Endodermal cell (in vitro differentiated cells): ENCODE data around the gene PLCD1. TPM values are rescaled to one million over a fixed set of nuclear protein-coding genes. Genes with fewer than 3 reads are reported as not detected.

Source experiments
- DNase-seq: peaks from one replicate; pipeline ENCODE4 v3.0.0-alpha.2; 2017
- H3K27ac ChIP-seq: 2 replicates; pipeline ENCODE4 v1.5.1; 2013; ENCODE audit warnings: mild to moderate bottlenecking, low read depth, low read length, moderate library complexity
- H3K27me3 ChIP-seq: 2 replicates; pipeline ENCODE4 v1.6.1; 2013; ENCODE audit warnings: mild to moderate bottlenecking, low read length, moderate library complexity; ENCODE audit not compliant: insufficient read depth, control insufficient read depth, poor library complexity, severe bottlenecking
- H3K36me3 ChIP-seq: 2 replicates; pipeline ENCODE4 v1.7.0; 2013; ENCODE audit warnings: mild to moderate bottlenecking, low read length, moderate library complexity; ENCODE audit not compliant: control insufficient read depth, insufficient read depth
- H3K4me1 ChIP-seq: one replicate; pipeline ENCODE4 v1.7.0; 2013; ENCODE audit warnings: low read length; ENCODE audit not compliant: control insufficient read depth, insufficient read depth
- H3K4me3 ChIP-seq: 2 replicates; pipeline ENCODE4 v1.5.1; 2013; ENCODE audit warnings: mild to moderate bottlenecking, low read length, moderate library complexity
- H3K9ac ChIP-seq: 2 replicates; pipeline ENCODE4 v1.6.1; 2013; ENCODE audit warnings: mild to moderate bottlenecking, low read length, moderate library complexity; ENCODE audit not compliant: poor library complexity, severe bottlenecking; ENCODE audit errors: extremely low read depth
- H3K9me3 ChIP-seq: 2 replicates; pipeline ENCODE4 v1.6.1; 2013; ENCODE audit warnings: mild to moderate bottlenecking, low read length, moderate library complexity; ENCODE audit not compliant: control insufficient read depth
- H3K27ac Mint-ChIP-seq: 2 replicates; pipeline ENCODE4 v1.8.0; 2020; ENCODE audit warnings: mixed read lengths
- H3K27me3 Mint-ChIP-seq: 2 replicates; pipeline ENCODE4 v1.8.0; 2021; ENCODE audit warnings: mild to moderate bottlenecking, mixed read lengths; ENCODE audit not compliant: insufficient read depth
- H3K36me3 Mint-ChIP-seq: 2 replicates; pipeline ENCODE4 v1.8.0; 2020; ENCODE audit warnings: low read depth, mixed read lengths
- H3K4me1 Mint-ChIP-seq: 2 replicates; pipeline ENCODE4 v1.8.0; 2020; ENCODE audit warnings: mixed read lengths
- H3K4me3 Mint-ChIP-seq: 2 replicates; pipeline ENCODE4 v1.8.0; 2020; ENCODE audit warnings: mild to moderate bottlenecking, moderate library complexity, mixed read lengths
- H3K9me3 Mint-ChIP-seq: 2 replicates; pipeline ENCODE4 v1.8.0; 2020; ENCODE audit warnings: mild to moderate bottlenecking, mixed read lengths
- CTCF ChIP-seq: fragments of 200-600 bp; sonication (generic); conservative IDR thresholded peaks from 2 replicates; pipeline ENCODE4 v1.5.0; 2021; ENCODE audit warnings: antibody characterized with exemption, mild to moderate bottlenecking
- WGBS, 2 experiments: methylation state at CpG; one replicate each; pipeline versions ENCODE4 v1.1.5 to v1.1.7; 2013; ENCODE audit warnings: missing lambda C conversion rate in 2 of 2, mixed read lengths in 1 of 2; ENCODE audit not compliant: insufficient coverage in 1 of 2, insufficient read length in 1 of 2; 5-methylcytosine and 5-hydroxymethylcytosine counted together
- total RNA-seq, 2 donors: library from RNA; stranded (reverse); fragmentation: NEBNext Ultra II Directional in 1 of 2; extraction: Animal tissue kit (Norgen Biotek cat#: 25700) in 1 of 2; gene quantifications; 2 replicates in 1 of 2; 3 replicates in 1 of 2; pipeline ENCODE4 v1.2.1, GENCODE V29; 2021

The PLCD1 gene
- total RNA-seq, 2 donors from 2014 or later: 54.3 to 66.6 TPM

- WGBS, 2 experiments: 4 to 7% methylated on average over 13 to 45 of the region's 45 CpGs
- Mint-ChIP-seq H3K27me3 (peaks cover 64% of the 10 kb centered on the region), H3K4me3 (peak overlapping the region; percentile 66), H3K36me3 (peaks cover 6% of the 10 kb centered on the region), H3K27ac (no peak overlapping the region), H3K9me3 (no peaks in the 10 kb centered on the region), H3K4me1 (peaks cover 8% of the 10 kb centered on the region)
- peaks cover 36% of the 10 kb centered on the region for H3K27me3 ChIP-seq
- no peak overlapping the region for H3K27ac ChIP-seq
- H3K9me3 ChIP-seq: no peaks in the 10 kb centered on the region
- H3K9ac ChIP-seq: no peak overlapping the region
- H3K36me3 ChIP-seq: no peaks in the 10 kb centered on the region
- H3K4me1 ChIP-seq: peaks cover 3% of the 10 kb centered on the region
- TF ChIP-seq CTCF: no peak
- peak overlapping the region; percentile 82 for H3K4me3 ChIP-seq
- DNase-seq: peak; percentile 76
Observed at GRCh38 chr3:38028621-38029361, 651 bp downstream of the PLCD1 start.

- H3K9me3 ChIP-seq: no peaks in the 10 kb centered on the region
- Mint-ChIP-seq H3K27ac (no peak overlapping the region), H3K27me3 (peaks cover 55% of the 10 kb centered on the region), H3K36me3 (peaks cover 6% of the 10 kb centered on the region), H3K4me3 (peak overlapping the region; percentile 66), H3K9me3 (no peaks in the 10 kb centered on the region), H3K4me1 (peaks cover 16% of the 10 kb centered on the region)
- peaks cover 8% of the 10 kb centered on the region for H3K4me1 ChIP-seq
- H3K4me3 ChIP-seq: peak overlapping the region; percentile 82
- TF ChIP-seq CTCF: no peak
- WGBS, 2 experiments: 96 to 100% methylated on average over 4 to 6 of the region's 6 CpGs
- H3K27ac ChIP-seq: no peak overlapping the region
- H3K9ac ChIP-seq: no peak overlapping the region
- DNase-seq: peak; percentile 49
- peaks cover 36% of the 10 kb centered on the region for H3K27me3 ChIP-seq
- H3K36me3 ChIP-seq: no peaks in the 10 kb centered on the region
Observed at GRCh38 chr3:38027466-38028465, 1.7 kb downstream of the PLCD1 start.

DNA sequence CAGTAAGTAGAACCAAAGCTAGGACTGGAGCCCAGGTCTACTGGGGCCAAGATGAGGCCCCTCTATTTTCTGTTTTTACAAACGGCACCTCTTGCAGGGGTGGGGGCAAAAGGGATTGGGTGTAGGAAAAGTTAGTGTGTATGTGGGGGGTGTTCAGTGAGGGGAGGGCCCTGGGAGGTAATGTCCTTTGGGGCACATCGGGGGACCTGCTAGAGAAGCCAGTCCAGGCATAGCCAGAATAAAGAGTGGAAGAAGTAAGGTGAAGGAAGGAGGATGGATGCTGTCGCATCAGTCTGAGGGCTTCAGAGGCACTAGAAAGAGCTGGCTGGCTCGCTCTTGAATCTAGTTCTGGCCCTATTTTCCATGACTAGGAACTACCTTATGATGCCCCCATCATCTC lies 2.6 kb downstream of the PLCD1 start:
- no peak overlapping the region for H3K4me3 Mint-ChIP-seq
- no peak overlapping the region for H3K27ac Mint-ChIP-seq
- Histone ChIP-seq H3K4me1 (peaks cover 17% of the 10 kb centered on the region), H3K36me3 (no peaks in the 10 kb centered on the region), H3K4me3 (peak overlapping the region; percentile 19), H3K27ac (no peak overlapping the region), H3K9me3 (no peaks in the 10 kb centered on the region), H3K9ac (no peak overlapping the region), H3K27me3 (peaks cover 29% of the 10 kb centered on the region)
- no peak for TF ChIP-seq CTCF
- peaks cover 6% of the 10 kb centered on the region for H3K36me3 Mint-ChIP-seq
- DNase-seq: no peak
- H3K9me3 Mint-ChIP-seq: no peaks in the 10 kb centered on the region
- peaks cover 46% of the 10 kb centered on the region for H3K27me3 Mint-ChIP-seq
- peaks cover 16% of the 10 kb centered on the region for H3K4me1 Mint-ChIP-seq
- WGBS, 2 experiments: 86 to 89% methylated on average over 3 to 4 of the region's 4 CpGs
